NCI-H2107 (cell line): ENCODE results near the gene FKBP4.

Experiments used
- DNase-seq: peaks from one replicate; lab custom pipeline; 2025; lab: John Stamatoyannopoulos, UW

Gene FKBP4

DNA sequence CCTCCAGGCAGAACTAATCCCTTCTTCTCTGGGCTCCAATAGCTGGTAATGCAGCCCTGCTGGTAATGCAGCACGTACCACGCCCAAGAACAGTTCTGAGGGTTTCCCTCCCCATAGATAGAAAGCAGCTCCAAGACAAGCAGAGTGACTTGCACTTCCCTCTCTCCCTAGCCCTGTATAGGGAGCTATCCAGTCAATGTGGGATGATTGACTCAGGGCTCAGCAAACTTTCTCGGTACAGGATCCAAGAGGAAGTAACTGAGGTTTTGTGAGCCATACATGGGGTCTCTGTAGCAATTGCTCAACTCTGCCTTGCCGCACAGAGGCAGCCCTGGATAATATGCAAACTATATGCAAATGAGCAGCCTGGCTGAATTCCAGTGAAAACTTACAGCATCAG lies 15.5 kb upstream of the FKBP4 start:
- DNase-seq: no peak

DNA sequence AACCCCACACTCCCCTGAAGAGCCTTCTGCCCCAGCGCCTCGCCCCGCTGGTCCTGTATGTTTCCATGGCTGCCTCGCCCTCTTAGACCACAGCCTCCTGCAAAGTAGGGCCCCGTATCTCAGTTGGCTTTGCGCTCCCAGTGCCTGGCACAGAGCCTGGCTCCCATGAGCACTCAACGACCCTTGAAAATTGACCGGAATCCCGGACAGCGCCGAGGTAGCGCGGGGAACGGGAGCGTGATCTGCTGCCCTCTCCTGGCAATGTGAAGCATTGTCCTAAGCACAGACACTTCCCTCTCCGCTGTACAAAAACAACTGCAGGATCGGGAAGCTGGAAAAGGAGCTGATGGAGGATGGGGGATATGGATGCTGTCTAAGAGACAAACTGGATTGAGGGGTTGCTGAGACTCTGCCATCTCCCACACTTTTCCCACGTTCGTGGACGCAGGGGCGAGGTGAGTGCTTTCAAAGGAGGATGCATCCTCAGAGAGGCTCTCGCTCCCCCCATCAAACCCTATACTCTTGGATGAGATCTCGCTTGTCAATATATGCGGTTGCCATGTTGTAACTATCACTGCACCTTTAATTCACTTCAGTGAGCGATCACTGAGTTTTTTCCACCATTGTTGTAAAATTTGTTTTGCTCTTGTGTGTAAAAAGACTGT lies 10.7 kb upstream of the FKBP4 start:
- peak; percentile 37 for DNase-seq

DNA sequence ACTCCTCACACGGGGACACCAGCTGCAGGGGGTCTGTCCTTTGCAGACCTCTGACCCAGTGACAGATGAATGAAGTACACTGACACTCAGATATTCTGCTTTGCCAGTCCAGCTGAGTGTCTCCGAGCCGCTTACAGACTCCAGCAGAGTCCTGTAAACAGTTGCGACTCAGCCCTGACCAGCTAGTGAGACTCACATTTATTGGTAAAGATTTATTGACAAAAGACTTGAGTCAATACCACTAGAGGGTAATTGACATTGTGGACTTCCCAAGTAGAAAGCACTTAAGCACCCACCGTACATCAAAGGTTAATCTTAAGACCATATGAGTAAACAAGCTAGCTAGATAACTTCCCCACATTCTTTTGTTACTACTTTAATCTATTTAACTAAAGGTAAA lies 9.8 kb upstream of the FKBP4 start:
- DNase-seq: no peak

DNA sequence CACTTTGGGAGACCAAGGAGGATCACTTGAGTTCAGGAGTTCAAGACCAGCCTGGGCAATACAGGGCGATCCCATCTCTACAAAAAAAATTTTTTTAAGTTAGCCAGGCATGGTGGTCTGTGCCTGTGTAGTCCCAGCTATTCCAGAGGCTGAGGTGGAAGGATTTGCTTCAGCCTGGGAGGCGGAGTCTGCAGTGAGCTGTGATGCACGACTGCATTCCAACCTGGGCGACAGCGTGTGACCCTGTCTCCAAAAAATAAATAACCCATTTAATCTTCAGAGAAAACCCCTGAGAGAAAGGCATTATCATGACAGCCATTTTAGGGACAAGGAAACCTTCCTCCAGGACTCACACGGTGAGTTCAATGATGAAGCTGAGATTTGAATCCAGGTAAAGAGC lies 3.7 kb upstream of the FKBP4 start:
- no peak for DNase-seq

DNA sequence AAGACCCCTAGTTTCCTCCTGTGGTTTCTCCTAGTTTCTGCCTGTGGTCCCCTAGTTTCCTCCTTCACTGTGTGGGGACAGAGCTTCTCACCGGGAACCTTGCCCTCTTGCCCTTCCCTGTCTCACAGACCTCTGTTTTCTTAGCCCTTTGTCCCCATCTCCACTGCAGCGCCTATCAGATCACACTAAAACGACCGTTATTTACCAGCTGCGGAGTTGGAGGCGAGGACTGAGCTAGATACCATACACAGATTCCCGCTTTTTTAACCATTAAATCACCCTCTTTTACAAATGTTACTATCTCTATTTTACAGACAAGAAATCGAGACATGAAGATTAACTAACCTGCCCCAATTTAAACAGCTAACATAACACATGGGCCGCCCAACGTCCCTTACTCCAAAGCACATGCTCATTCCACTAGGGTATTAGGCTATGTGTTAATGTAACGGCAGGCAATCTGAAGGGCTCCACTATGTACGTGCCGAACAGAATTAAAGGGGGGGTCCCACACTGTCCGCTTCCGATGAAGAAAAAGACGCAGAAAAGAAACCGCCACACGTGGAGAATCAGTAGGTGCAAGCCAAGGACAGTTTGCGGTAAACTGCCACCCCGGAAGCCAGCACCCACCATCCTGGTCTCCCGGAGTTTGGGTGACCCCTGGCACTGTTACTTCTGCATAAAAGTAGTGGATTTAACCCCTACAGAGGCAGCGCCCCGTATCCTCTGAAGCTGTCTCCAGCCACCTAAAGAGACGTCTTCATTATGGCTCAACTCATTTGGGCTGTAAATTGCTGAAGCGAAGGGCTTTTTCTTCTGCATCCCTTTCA lies 1.9 kb upstream of the FKBP4 start:
- no peak for DNase-seq

DNA sequence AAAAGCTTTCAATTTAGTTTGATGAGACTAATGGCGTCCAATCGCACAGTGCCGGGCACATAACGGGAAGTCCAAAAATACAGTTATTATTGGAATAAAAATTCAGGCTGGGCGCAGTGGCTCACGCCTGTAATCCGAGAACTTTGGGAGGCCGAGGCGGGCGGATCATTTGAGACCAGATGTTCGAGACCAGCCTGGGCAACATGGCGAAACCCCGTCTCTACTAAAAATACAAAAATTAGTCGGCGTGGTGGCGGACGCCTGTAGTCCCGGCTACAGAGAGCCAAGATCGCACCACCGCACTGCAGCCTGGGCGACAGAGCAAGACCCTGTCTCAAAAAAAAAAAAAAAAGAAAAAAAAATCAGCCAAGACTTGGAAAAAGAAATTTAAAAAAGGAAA lies 1.2 kb upstream of the FKBP4 start:
- no peak for DNase-seq

DNA sequence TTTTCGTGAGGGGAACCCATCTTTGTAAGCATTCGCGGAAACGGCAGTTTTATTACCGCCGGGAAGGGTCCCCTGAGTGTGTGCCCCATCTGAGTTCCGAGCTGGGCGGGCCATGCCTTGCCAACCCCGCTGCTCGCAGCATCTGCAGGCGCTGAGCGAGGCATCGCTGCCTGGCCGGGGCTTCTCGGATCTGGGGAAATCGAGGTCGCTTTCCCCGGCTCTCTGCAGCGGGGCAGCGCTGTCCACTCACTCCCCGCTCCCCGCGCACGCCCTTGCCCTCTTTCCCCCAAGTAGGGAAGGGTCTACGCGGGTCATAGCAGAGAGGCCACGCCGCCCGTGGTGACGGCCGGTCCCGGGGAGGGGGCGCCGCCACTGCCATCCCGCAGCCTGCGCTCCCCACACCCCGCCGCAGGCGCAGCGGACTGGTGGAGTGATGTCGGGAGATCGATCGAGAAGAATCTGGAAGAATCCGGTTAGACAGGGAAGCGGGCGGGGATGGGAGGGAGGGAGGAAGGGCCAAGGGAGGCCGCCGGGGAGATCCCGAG lies 507 bp upstream of the FKBP4 start:
- no peak for DNase-seq

DNA sequence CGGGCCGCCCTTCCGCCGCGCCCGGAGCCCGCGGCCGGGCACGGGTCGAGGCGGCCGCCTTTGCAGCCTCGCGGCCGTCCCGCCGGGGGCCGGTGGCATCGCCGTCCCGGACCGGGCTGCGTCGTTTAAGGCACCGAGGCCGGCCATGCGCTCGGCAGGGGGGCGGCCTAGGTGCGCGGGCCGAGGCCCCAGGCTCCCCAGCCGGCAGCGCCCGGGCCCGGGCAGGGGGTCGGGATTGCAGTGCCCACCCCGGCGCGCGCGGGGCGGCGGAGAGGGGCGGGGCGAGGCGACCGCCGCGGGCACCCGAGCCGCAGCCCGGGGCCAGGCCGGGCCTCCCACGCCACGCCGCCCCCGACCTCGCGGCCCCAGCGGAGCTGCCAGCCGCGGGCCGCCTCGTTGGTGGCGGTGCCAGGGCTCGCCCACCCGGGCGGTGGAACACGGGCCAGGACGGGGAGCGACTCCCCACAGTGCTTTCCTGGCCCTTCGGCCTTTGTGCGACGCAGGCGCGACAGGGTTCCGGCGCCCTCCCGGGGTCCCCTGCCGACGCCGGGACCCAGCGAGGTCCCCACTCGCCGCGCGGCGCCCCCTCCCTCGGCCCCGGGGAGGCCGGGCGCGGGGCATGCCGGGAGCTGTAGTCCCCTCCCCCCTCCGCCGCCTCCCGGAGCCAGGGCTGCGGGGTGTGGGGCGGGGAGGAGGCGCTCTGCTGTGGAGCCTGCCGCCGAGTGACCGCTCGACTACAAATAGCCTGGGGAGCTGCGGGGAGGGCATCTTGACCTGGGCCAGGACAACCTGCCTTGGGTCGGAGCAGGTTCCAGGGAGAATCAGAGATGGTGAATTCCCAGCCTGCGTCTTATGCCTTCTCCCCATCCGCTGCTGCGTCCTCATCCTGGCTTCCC lies 769 bp downstream of the FKBP4 start:
- DNase-seq: peak; percentile 41

DNA sequence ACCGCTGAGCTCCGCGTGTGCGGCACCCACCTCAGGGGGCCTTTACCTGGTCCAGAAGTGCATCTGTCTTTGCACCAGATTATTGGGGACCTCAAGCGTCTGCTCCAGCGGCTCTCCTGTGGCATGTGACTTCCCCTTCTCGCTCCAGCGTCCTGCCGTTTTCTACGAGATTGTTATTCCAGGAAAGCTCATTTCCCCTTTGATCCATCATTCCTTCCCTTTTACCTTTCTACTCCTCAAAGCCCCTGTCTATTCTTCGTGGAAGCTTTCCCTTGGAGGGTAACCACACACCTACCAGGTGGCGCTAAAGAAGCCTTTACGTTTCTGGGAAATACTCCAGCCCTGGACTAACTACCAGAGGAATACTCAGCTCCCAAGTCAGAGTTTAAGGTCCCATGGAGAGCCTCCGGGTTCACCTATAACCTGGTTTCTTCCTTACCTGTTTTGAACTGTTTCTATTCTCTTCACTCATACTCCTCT lies 1.5 kb downstream of the FKBP4 start:
- no peak for DNase-seq

DNA sequence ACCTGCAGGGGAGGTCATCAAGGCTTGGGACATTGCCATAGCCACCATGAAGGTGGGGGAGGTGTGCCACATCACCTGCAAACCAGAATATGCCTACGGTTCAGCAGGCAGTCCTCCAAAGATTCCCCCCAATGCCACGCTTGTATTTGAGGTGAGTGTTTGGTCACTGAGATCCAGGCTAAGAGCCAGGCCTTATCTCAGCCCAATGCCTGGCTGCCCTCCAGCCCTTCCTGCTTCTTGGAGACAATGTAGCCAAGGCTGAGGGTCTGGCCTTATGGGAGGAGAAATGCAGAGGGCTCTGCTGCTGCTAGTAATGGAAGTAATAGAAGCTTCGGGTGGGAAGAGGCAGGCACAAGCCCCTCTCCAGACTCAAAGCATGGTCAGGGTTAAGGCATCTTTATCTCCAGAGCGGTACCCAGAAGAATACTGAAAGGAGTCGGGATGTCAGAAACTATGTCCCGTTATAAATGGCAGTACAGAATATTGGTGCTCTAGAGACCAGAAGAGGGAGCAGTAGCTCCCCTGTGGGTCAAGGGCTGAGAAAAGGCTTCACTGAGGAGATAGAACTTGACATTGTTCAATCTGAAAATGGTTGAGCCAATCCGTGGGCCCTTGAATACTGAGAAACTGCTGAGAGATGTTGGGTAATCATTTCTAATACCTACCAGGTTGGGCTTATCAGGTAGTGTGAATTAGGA lies 3.1 kb downstream of the FKBP4 start:
- no peak for DNase-seq

DNA sequence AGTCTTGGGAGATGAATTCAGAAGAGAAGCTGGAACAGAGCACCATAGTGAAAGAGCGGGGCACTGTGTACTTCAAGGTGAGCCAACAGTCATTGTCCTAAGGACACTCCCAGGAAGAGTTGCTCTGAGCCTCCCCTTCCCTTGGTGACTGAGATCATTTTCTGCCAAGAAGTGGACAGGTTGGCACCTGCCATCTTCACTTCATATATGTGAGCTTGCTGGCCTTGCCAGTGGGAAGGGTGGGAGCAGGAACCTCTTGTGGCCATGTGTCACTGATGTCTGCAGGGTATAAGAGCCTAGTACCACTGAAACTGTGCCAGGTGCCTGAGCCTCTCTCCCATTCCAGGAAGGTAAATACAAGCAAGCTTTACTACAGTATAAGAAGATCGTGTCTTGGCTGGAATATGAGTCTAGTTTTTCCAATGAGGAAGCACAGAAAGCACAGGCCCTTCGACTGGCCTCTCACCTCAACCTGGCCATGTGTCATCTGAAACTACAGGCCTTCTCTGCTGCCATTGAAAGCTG lies 5.3 kb downstream of the FKBP4 start:
- DNase-seq: no peak

DNA sequence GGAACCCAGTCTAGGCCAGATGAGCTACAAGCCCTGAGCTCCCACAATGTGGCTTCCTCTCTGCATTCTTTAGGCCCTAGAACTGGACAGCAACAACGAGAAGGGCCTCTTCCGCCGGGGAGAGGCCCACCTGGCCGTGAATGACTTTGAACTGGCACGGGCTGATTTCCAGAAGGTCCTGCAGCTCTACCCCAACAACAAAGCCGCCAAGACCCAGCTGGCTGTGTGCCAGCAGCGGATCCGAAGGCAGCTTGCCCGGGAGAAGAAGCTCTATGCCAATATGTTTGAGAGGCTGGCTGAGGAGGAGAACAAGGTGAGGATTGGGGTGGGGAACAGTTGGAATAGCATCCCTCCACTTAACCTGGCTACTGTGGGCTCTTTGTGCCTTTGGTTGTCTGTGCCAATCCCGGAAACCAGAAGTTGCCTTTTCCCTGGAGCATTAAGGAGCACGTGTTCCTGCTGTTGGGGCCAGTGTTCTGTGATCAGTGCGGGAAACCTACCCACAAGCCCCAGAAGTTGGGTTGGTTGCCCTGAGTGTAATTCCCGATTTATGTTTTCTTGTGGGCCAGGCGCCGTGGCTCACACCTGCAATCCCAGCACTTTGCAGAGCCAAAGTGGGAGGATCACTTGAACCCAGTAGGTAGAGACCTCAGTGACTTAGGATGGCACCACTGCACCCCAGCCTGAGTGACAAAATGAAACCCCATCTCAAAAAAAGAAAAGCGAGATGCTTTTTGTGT lies 6.4 kb downstream of the FKBP4 start:
- DNase-seq: no peak

DNA sequence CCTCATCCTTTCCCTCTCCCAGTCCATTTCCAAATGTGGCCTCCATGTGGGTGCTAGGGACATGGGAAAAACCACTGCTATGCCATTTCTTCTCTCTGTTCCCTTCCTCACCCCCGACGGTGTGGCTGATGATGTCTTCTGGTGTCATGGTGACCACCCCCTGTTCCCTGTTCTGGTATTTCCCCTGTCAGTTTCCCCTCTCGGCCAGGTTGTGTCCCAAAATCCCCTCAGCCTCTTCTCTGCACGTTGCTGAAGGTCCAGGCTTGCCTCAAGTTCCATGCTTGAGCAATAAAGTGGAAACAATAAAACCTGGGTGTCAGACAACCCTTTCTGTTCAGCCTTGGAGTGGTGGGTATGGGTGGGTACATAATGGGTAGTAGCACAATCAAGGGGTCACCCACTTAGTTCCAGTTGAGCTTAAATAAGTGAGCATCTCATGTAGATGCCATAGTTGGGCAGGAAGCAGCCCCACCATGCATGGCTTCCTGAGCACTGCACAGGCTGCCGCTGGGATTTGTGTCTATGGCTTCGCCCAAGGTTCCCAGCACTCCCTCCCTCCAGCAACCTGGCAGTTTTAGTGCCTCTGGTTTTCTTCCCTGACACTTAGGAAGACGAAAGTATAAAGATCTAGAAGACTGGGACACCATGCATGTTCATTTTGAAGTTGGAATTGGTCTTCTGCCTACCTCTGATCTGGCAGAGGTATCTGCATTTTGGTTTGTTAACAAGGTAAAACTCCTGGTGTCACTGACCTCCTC lies 9.0 kb downstream of the FKBP4 start:
- DNase-seq: no peak

DNA sequence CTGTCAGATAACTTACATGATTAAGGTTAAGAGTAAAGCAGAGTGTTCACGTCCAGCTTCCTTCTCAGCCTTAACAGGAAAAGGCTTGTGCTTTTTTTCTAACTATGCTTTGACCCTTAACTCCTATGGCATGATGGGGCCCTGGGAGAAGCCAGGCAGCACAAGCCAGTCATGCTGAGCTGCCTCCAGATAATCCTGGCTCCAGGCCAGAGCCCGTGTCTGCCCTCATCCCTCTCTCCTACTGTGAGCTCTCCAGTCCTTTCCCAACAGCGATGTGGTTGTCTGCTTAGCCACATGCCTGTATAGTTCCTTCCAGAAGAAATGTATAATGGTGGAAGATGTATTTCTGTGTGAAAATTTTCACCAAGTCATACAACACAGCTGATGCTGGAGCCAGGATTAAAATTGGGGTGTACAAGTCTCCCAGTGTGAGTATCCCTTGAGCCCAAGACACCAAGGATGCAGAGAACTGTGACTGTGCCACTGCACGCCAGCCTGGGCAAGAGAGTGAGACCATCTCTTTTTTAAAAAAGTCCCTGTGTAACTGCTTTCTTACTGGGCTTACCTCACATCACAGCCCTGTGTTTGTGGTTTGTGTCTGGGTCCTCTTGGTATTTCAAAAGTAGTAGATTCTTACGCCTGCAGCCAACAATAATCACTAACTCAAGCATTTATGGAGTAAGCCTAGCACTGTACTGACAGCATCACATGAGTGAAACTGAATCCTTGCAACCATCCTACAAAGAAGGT lies 9.8 kb downstream of the FKBP4 start:
- no peak for DNase-seq

DNA sequence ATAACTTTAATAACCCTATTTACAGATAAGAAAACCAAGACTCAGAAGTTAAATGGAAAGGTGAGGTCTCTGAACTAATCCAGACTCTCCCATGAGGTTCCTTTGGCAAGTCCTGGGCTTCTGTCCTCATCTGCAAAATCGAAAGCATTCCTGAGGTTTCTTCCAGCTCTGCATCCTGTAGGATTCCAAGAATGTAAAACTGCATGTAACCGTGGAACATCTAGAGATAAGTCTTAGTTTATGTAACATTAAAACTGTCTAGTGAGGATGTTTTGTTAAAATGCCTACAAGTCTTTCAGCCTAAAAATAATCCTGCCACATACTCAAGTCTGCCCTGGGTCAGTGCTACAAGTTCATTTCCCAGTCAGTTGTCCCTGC lies 10.4 kb downstream of the FKBP4 start:
- no peak for DNase-seq

DNA sequence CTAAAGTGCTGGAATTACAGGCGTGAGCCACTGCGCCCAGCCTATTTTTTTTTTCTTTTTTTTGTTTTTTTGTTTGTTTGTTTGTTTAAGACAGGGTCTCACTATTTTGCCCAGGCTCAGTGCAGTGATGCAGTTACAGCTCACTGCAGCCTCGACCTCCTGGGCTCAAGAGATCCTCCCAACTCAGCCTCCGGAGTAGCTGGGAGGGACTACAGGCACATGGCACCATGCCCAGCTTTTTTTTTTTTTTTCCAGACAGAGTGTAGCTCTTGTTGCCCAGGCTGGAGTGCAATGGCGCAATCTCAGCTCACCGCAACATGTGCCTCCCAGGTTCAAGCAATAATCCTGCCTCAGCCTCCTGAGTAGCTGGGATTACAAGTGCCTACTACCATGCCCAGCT lies 11.9 kb downstream of the FKBP4 start:
- DNase-seq: no peak

DNA sequence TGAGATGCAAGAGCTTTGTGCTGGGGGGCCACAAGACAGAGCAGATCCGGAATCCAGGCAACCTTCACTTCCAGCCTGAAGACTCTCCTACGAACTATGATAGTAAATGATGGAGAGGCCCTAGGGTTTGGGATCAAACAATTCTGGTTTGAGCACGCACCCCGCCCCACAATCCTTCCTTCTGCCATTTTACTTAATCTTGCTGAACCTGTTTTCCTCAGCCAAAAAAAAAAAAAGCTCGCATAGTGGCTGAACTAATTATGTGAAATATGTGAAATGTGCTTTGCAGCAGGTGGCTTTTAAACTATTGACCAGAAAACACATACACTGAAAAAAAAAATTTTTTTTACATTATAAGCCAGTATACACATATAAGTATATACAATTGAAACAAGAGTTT lies 17.0 kb downstream of the FKBP4 start:
- no peak for DNase-seq

DNA sequence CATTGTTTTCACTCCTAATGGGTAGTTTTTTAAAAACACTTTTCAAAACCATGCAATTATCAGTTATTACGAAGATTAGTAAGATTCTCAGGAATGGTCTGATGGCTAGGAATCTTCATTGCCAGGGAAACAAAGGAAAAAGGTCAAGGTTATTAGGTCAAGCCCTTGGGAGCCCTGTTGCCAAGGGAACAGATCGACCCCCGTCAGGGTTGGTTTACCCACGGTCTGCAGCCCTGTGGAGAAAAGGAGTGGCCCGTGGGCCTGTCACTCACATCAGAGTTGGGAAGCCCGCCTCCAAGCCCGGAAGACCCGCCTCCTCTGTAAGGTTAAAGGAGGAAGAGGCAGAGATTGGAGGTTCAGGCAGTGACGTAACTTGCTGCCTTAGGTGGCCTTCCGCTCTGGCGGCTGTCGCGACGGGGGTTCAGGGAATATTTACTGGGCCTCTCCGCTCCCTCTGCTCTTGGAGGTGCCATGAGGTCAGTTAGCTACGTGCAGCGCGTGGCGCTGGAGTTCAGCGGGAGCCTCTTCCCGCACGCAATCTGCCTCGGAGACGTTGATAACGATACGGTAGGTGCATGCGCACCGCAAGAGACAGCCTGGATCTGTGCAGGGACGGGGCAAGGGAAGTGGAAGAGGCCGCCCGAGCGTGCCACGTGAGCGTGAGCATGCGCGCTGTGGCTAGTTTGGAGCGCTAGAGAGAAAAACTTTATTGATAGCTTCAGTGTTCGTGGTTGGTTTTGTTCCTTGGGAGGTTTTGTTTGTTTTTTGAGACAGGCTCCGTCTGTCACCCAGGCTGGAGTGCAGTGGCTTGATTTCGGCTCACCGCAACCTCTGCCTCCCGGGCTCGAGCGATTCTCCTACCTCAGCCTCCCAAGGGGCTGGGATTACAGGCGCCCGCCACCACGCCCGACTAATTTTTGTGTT lies 17.8 kb downstream of the FKBP4 start, which contains the start of gene ITFG2:
Gene ITFG2, plus strand, starts transcription at position 379 of the 924 bp plus-strand sequence. Its CDS starts 93 bp downstream, at position 472.
- DNase-seq: peak; percentile 95
